ENCODE data around the gene PBX1.

PBX1 gene

GRCh38 chr1:164767752-164768402, 208.9 kb downstream of the PBX1 start:
- no peak for DNase-seq

- DNase-seq: no peak
These were observed 209.6 kb downstream of the PBX1 start for GRCh38 chr1:164768619-164769018.

- DNase-seq: no peak
These were observed 210.6 kb downstream of the PBX1 start for GRCh38 chr1:164769486-164770130.

GRCh38 chr1:164770131-164770529, 211.1 kb downstream of the PBX1 start:
- no peak for DNase-seq

- DNase-seq: no peak
These were observed 212.1 kb downstream of the PBX1 start for GRCh38 chr1:164771041-164771618.

GRCh38 chr1:164771619-164772361, 212.8 kb downstream of the PBX1 start:
- peak; percentile 15 for DNase-seq

GRCh38 chr1:164772635-164773034, 213.7 kb downstream of the PBX1 start:
- no peak for DNase-seq

- DNase-seq: no peak
These were observed 214.1 kb downstream of the PBX1 start for GRCh38 chr1:164773102-164773501.

- DNase-seq: no peak
These were observed 215.4 kb downstream of the PBX1 start for GRCh38 chr1:164774413-164774812.

GRCh38 chr1:164774819-164775654, 216.1 kb downstream of the PBX1 start:
- no peak for DNase-seq

- DNase-seq: no peak
These were observed 218.5 kb downstream of the PBX1 start for GRCh38 chr1:164777518-164777917.

GRCh38 chr1:164779376-164779775, 220.4 kb downstream of the PBX1 start:
- no peak for DNase-seq

GRCh38 chr1:164780111-164780812, 221.3 kb downstream of the PBX1 start:
- no peak for DNase-seq

- DNase-seq: no peak
These were observed 221.9 kb downstream of the PBX1 start for GRCh38 chr1:164780863-164781262.

GRCh38 chr1:164781972-164782371, 223.0 kb downstream of the PBX1 start:
- DNase-seq: no peak

GRCh38 chr1:164783778-164784555, 225.0 kb downstream of the PBX1 start:
- no peak for DNase-seq

GRCh38 chr1:164784960-164785359, 226.0 kb downstream of the PBX1 start:
- no peak for DNase-seq

- DNase-seq: no peak
These were observed 227.0 kb downstream of the PBX1 start for GRCh38 chr1:164785841-164786534.

GRCh38 chr1:164786980-164787833, 228.2 kb downstream of the PBX1 start:
- DNase-seq: peak; percentile 66

- DNase-seq: peak; percentile 64
These were observed 228.8 kb downstream of the PBX1 start for GRCh38 chr1:164787834-164788231.

All from NCI-H1417 treated with DMSO at 0.1 percent for 48 hours (cell line).